OCI-LY3 (cell line): ENCODE data around the gene MUC2.

Source experiments
- CTCF ChIP-seq: fragments of 200-600, 300-600 bp; sonication (generic); IDR thresholded peaks from 2 replicates; pipeline ENCODE4 v1.5.1; 2014; ENCODE audit warnings: antibody characterized with exemption, low read length, low read depth
- EZH2phosphoT487 ChIP-seq: fragments of 200-600 bp; shearing (Covaris generic); IDR thresholded peaks from 2 replicates; pipeline ENCODE4 v1.6.1; 2018; ENCODE audit warnings: antibody characterized with exemption, mixed run types, low read depth

DNA sequence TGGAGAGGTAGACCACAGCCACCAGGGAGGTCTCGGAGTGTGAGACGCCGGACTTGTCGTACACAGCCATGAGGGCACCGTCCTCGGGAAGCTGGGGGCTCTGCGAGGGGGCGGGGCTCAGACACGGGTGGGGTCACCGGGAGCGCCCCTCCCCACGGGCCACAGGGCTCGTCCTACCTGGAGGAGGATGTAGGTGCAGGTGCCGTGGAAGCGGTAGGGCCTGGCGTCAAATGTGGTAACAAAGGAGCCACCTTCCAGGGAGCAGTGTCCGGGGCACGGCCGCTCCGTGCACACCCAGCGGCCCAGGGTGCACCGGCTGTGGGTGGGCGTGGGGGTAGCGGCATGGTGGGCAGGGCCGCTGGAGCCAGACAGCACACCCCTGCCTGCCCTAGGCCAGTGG lies 45.6 kb upstream of the MUC2 start:
- TF ChIP-seq CTCF, result no peak
- no peak for TF ChIP-seq EZH2phosphoT487
